Loucy (cell line): ENCODE measurements around the gene STAC3.

Experiments used
- H2AFZ ChIP-seq: fragments of 200-600 bp; sonication (generic); 2 replicates; pipeline ENCODE4 v1.6.0; 2016; ENCODE audit warnings: antibody characterized with exemption, mild to moderate bottlenecking, low read length, moderate library complexity
- H3F3A ChIP-seq: fragments of 200-600 bp; 2 replicates; pipeline ENCODE4 v1.6.0; 2016; ENCODE audit warnings: antibody characterized with exemption, low read depth, mild to moderate bottlenecking
- H3K27me3 ChIP-seq: fragments of 200-600 bp; sonication (generic); 2 replicates; pipeline ENCODE4 v1.6.1; 2014; ENCODE audit warnings: low read length, mild to moderate bottlenecking; ENCODE audit not compliant: insufficient read depth, poor library complexity, severe bottlenecking
- H3K36me3 ChIP-seq: fragments of 200-600 bp; sonication (generic); 2 replicates; pipeline ENCODE4 v1.6.1; 2016; ENCODE audit warnings: low read length; ENCODE audit not compliant: insufficient read depth
- H3K4me1 ChIP-seq: fragments of 200-600 bp; sonication (generic); 2 replicates; pipeline ENCODE4 v1.5.1; 2014; ENCODE audit warnings: low read length, mild to moderate bottlenecking; ENCODE audit not compliant: insufficient read depth, poor library complexity, severe bottlenecking
- H3K4me2 ChIP-seq: fragments of 200-600 bp; sonication (generic); 2 replicates; pipeline ENCODE4 v1.6.0; 2014; ENCODE audit warnings: antibody characterized with exemption, low read length, low read depth, mild to moderate bottlenecking; ENCODE audit not compliant: poor library complexity, severe bottlenecking
- H3K4me3 ChIP-seq: fragments of 200-600 bp; sonication (generic); 2 replicates; pipeline ENCODE4 v1.5.1; 2014; ENCODE audit warnings: low read length, mild to moderate bottlenecking, mixed read lengths; ENCODE audit not compliant: poor library complexity, severe bottlenecking
- H3K79me2 ChIP-seq: fragments of 200-600 bp; sonication (generic); 2 replicates; pipeline ENCODE4 v1.6.1; 2014; ENCODE audit warnings: low read length; ENCODE audit not compliant: insufficient read depth
- H3K9ac ChIP-seq: fragments of 200-600 bp; sonication (generic); 2 replicates; pipeline ENCODE4 v1.6.0; 2014; ENCODE audit warnings: mild to moderate bottlenecking, low read depth, low read length, moderate library complexity; ENCODE audit not compliant: poor library complexity, severe bottlenecking
- H3K9me2 ChIP-seq: fragments of 200-600 bp; sonication (generic); replicated peaks from 2 replicates; pipeline ENCODE4 v1.6.1; 2016; ENCODE audit warnings: low read depth, low read length, mixed read lengths
- H3K9me3 ChIP-seq: fragments of 200-600 bp; sonication (generic); 2 replicates; pipeline ENCODE4 v1.6.1; 2014; ENCODE audit warnings: mild to moderate bottlenecking, antibody characterized with exemption, low read length, low read depth; ENCODE audit not compliant: insufficient read depth
- H4K20me1 ChIP-seq: fragments of 200-600 bp; sonication (generic); 2 replicates; pipeline ENCODE4 v1.6.0; 2014; ENCODE audit warnings: antibody characterized with exemption, low read length, mild to moderate bottlenecking; ENCODE audit not compliant: insufficient read depth, poor library complexity, severe bottlenecking
- EZH2phosphoT487 ChIP-seq: fragments of 200-600 bp; IDR thresholded peaks from 2 replicates; pipeline ENCODE4 v1.6.1; 2018; ENCODE audit warnings: antibody characterized with exemption, mild to moderate bottlenecking, moderate library complexity, borderline replicate concordance
- TF ChIP-seq, protein P1 (sequence below): fragments of 200-600 bp; sonication (generic); conservative IDR thresholded peaks from 2 replicates; pipeline ENCODE4 v1.5.1; 2014; ENCODE audit warnings: mild to moderate bottlenecking, antibody characterized with exemption, low read length

STAC3 gene

DNA sequence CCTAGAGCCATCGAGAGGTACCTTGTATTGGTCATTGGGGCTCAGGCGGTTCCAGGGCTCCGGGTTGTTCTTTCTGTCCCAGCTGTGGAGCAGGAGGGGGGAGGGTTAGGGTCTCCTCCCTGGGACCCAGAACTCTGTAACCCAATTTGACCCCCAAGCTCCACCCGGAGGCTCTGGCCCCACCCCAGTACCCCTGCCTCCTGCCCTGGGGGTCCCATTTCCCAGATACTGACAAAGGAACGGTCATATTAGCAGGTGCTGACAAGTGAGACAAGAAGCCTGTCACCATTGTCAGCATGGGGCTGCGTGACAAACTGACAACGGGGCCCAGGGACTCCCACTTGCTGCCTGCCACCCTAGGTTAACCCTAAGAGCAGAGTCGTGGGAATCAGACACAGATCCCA lies 15.3 kb downstream of the STAC3 start:
- Histone ChIP-seq H4K20me1 (peaks cover 41% of the 10 kb centered on the region), H3K27me3 (no peaks in the 10 kb centered on the region), H3K36me3 (peaks cover 30% of the 10 kb centered on the region; the same call in 1 of the 2 replicates), H3K4me3 (no peak overlapping the region), H2AFZ (no peak overlapping the region), H3K4me2 (no peak overlapping the region), H3K9me2 (no peaks in the 10 kb centered on the region), H3K79me2 (peaks cover 32% of the 10 kb centered on the region), H3K9me3 (no peaks in the 10 kb centered on the region), H3K4me1 (peaks cover 34% of the 10 kb centered on the region), H3F3A (no peaks in the 10 kb centered on the region), H3K9ac (no peak overlapping the region)
- TF ChIP-seq, protein P1, sequence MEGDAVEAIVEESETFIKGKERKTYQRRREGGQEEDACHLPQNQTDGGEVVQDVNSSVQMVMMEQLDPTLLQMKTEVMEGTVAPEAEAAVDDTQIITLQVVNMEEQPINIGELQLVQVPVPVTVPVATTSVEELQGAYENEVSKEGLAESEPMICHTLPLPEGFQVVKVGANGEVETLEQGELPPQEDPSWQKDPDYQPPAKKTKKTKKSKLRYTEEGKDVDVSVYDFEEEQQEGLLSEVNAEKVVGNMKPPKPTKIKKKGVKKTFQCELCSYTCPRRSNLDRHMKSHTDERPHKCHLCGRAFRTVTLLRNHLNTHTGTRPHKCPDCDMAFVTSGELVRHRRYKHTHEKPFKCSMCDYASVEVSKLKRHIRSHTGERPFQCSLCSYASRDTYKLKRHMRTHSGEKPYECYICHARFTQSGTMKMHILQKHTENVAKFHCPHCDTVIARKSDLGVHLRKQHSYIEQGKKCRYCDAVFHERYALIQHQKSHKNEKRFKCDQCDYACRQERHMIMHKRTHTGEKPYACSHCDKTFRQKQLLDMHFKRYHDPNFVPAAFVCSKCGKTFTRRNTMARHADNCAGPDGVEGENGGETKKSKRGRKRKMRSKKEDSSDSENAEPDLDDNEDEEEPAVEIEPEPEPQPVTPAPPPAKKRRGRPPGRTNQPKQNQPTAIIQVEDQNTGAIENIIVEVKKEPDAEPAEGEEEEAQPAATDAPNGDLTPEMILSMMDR, result no peak
- TF ChIP-seq EZH2phosphoT487, result no peak

DNA sequence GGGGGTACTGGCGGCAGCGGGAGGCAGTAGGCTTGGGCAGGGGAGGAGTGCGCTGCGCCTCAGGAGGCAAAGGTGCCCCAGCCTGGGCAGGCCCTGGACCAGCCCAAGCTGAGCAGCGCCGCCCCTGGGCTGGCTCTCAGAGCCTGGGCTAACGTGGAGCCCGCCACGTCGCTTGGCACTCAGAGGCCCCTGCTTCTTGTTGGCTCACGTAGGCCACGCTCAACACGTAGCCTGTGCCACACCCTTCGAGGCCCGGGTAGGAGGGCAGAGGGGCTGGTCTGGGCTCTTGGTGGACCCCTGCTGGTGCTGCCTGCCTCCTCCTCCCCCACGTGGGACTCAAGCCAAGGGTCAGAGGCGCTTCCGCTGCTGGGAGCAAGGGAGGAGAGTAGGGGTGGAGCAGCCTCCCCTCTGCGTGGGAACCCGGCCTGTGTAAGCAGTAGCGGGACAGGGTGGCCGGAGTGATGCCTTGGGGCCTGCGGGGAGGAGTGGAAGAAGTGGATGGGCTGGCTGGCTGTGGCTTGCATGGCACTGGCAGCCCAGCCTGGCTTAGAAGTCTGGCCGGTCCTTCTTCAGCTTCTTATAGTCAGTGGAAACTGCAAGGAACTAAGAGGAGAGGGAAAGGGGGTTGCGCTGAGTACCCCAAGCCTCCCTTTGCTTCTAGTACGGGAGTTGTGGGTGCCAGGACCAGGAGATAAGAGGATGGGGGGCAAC lies 15.8 kb downstream of the STAC3 start:
- peaks cover 37% of the 10 kb centered on the region for H3K79me2 ChIP-seq
- peaks cover 46% of the 10 kb centered on the region for H4K20me1 ChIP-seq
- TF ChIP-seq, protein P1, result no peak
- TF ChIP-seq EZH2phosphoT487, result no peak
- no peaks in the 10 kb centered on the region for H3K9me2 ChIP-seq
- H3K4me2 ChIP-seq, result peak overlapping the region; percentile 95
- H3K9ac ChIP-seq, result no peak overlapping the region
- no peaks in the 10 kb centered on the region for H3K27me3 ChIP-seq
- peaks cover 36% of the 10 kb centered on the region for H3K4me1 ChIP-seq
- H3F3A ChIP-seq, result no peaks in the 10 kb centered on the region
- H3K36me3 ChIP-seq, result peaks cover 30% of the 10 kb centered on the region; the same call in 1 of the 2 replicates
- H2AFZ ChIP-seq, result no peak overlapping the region
- no peaks in the 10 kb centered on the region for H3K9me3 ChIP-seq
- H3K4me3 ChIP-seq, result no peak overlapping the region

DNA sequence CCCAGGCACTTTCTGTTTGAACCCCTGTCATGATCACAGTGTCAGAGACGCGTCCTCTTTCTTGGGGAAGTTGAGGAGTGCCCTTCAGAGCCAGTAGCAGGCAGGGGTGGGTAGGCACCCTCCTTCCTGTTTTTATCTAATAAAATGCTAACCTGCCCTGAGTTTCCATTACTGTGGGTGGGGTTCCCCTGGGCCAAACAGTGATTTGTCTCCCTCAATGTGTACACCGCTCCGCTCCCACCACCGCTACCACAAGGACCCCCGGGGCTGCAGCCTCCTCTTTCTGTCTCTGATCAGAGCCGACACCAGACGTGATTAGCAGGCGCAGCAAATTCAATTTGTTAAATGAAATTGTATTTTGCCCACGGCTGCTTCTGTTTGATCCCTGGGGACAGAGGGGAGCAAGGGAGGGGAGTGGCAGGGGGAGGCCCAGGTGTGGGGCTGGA lies 16.4 kb downstream of the STAC3 start:
- no peaks in the 10 kb centered on the region for H3K27me3 ChIP-seq
- H3F3A ChIP-seq, result no peaks in the 10 kb centered on the region
- TF ChIP-seq, protein P1, result no peak
- TF ChIP-seq EZH2phosphoT487, result no peak
- H3K79me2 ChIP-seq, result peaks cover 43% of the 10 kb centered on the region
- peaks cover 30% of the 10 kb centered on the region; the same call in 1 of the 2 replicates for H3K36me3 ChIP-seq
- H3K9me2 ChIP-seq, result no peaks in the 10 kb centered on the region
- no peaks in the 10 kb centered on the region for H3K9me3 ChIP-seq
- H3K4me3 ChIP-seq, result no peak overlapping the region
- peak overlapping the region; percentile 95 for H3K4me2 ChIP-seq
- no peak overlapping the region for H2AFZ ChIP-seq
- H3K9ac ChIP-seq, result no peak overlapping the region
- H4K20me1 ChIP-seq, result peaks cover 47% of the 10 kb centered on the region
- H3K4me1 ChIP-seq, result peaks cover 33% of the 10 kb centered on the region
